Panc1 (cell line): ENCODE results near the gene ERF. TPM values are rescaled to one million over a fixed set of nuclear protein-coding genes. Genes with fewer than 3 reads are reported as not detected.

Experiments used
- ATAC-seq: fragments of 200-7000 bp; cut with Tn5 transposase; 2 replicates; pipeline ENCODE4 v1.9.1; 2020; ENCODE audit warnings: mild to moderate bottlenecking, moderate library complexity
- BruUV-seq: library from RNA; stranded (reverse); fragments of 400-500 nt; replicated peaks from 2 replicates; lab custom pipeline; 2021; lab: Mats Ljungman, UMichigan
- CTCF ChIA-PET: fragments of 300-600 bp; sonication (Branson Sonifier 250); formaldehyde crosslinking; loops from one replicate; lab custom pipeline; 2022; ENCODE audit warnings: antibody characterized with exemption; lab: Charles Lee
- POLR2A ChIA-PET: fragments of 300-600 bp; sonication (Branson Sonifier 250); formaldehyde crosslinking; loops from one replicate; lab custom pipeline; 2022; ENCODE audit warnings: antibody characterized with exemption; lab: Charles Lee
- DNase-seq: peaks from one replicate; pipeline ENCODE4 v3.0.0-alpha.2; 2010; ENCODE audit warnings: low read depth, low spot score
- H3K27ac ChIP-seq: 2 replicates; pipeline ENCODE4 v1.5.1; 2011; ENCODE audit warnings: mild to moderate bottlenecking, low read length, inconsistent platforms
- H3K27me3 ChIP-seq: fragments of 200-500 bp; sonication (Bioruptor generic); 2 replicates; pipeline ENCODE4 v1.6.0; 2014; ENCODE audit warnings: low read length, inconsistent platforms; ENCODE audit not compliant: control insufficient read depth, insufficient read depth
- H3K36me3 ChIP-seq: fragments of 200-500 bp; sonication (Bioruptor generic); 2 replicates; pipeline ENCODE4 v1.5.1; 2014; ENCODE audit warnings: inconsistent platforms, mild to moderate bottlenecking, low read length, moderate library complexity; ENCODE audit not compliant: control insufficient read depth, insufficient read depth
- H3K4me1 ChIP-seq: 2 replicates; pipeline ENCODE4 v1.5.1; 2011; ENCODE audit warnings: inconsistent platforms, mild to moderate bottlenecking, low read length, moderate library complexity; ENCODE audit not compliant: control insufficient read depth, insufficient read depth
- H3K4me3 ChIP-seq, 2 experiments: 2 replicates each; pipeline ENCODE4 v1.5.1; 2011 to 2012; ENCODE audit warnings: low read depth in 2 of 2, low read length in 2 of 2, mild to moderate bottlenecking in 2 of 2, inconsistent platforms in 1 of 2, moderate library complexity in 1 of 2
- H3K9me3 ChIP-seq: fragments of 200-500 bp; sonication (Bioruptor generic); 2 replicates; pipeline ENCODE4 v1.5.1; 2014; ENCODE audit warnings: low read depth, mild to moderate bottlenecking, inconsistent platforms, low read length, moderate library complexity; ENCODE audit not compliant: control insufficient read depth, insufficient read depth
- CTCF ChIP-seq: fragments of 450-650 bp; IDR thresholded peaks from 2 replicates; pipeline ENCODE4 v1.5.1; 2017; ENCODE audit warnings: mild to moderate bottlenecking
- POLR2AphosphoS5 ChIP-seq: IDR thresholded peaks from 2 replicates; pipeline ENCODE4 v1.6.1; 2012; ENCODE audit warnings: mild to moderate bottlenecking, low read depth, low read length, moderate library complexity
- SIN3A ChIP-seq: IDR thresholded peaks from 2 replicates; pipeline ENCODE4 v1.6.1; 2012; ENCODE audit warnings: low read depth, mild to moderate bottlenecking, low read length, moderate library complexity, borderline replicate concordance; ENCODE audit not compliant: insufficient read depth
- TCF7L2 ChIP-seq: IDR thresholded peaks from 2 replicates; pipeline ENCODE4 v1.6.1; 2011; ENCODE audit warnings: mild to moderate bottlenecking, low read depth, low read length, inconsistent platforms
- in situ Hi-C: cut with HindIII; loops from 2 replicates; pipeline ENCODE4 v1.10.0; 2016; ENCODE audit warnings: low sequenced_read_pairs, low pct_unique_long_range_greater_than_20kb
- intact Hi-C: fragments of 100-400 bp; cut with micrococcal nuclease; formaldehyde crosslinking; loops from one replicate; pipeline ENCODE4 v1.10.0; 2022; ENCODE audit not compliant: unreplicated experiment
- total RNA-seq: library from RNA; stranded (reverse); gene quantifications from one replicate; pipeline ENCODE4 v1.2.1, GENCODE V29; 2021; ENCODE audit not compliant: unreplicated experiment
- TF ChIP-seq, protein P1 (sequence below), 2 experiments: IDR thresholded peaks; 2 replicates each; pipeline ENCODE4 v1.6.1; 2011 to 2012; ENCODE audit warnings: low read depth in 2 of 2, control low read depth in 1 of 2, low read length in 1 of 2, mild to moderate bottlenecking in 1 of 2, moderate library complexity in 1 of 2; ENCODE audit not compliant: insufficient read depth in 1 of 2

The ERF gene
- total RNA-seq, 1 experiment from 2014 or later: 85.7 TPM

DNA sequence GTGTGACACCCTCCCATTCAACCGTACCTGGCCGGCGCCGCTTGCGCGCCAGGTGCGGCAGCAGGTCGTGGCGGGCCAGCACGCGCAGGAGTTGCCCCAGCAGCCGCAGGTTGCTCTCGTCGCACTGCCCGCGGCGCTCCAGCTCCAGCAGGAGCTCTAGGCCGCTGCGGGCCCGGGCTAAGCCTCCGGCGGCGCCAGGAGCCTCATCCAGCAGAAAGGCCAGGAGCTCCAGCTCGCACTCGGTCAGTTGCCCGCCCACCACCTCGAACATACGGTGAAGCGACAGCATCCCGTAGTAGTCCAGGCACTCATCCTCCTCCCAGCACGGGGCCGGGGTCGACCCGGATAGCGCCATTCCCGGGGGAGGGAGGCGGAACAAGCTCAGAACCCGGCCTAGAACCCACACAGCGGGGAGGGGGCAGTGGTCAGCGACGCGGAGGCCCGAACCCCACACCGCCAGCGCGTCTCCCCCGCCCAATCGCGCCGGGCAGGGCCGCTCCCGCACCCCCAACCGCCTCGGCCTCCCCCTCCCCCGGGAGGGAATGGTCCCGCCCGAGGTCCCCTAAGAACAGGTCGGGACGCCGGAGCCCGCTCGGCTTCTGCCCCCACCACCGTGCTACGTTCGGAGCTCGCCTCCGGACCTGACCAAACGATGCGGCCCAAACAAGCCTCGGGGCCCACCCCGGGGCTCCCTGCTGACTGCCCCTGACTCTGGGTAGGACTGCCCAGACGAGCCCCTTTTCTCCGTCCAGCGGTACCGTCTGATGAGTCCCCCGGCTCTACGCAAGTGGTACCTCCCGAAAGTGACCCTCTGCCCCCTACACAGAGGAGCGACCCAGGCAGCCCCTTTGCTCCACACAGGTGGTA, 38.0 kb downstream of the ERF start:
- peak overlapping the region; percentile 77 for H3K27ac ChIP-seq
- in situ Hi-C loops: no loop called here
- intact Hi-C loops: no loop called here
- ATAC-seq (peak; percentile 42), DNase-seq (no peak)
- CTCF ChIA-PET: no interaction called here
- no TSS peak for BruUV-seq
- no peaks in the 10 kb centered on the region for H3K9me3 ChIP-seq
- POLR2A ChIA-PET: interaction anchor here (0.7 kb wide), 1 partner anchor 26 kb away, joined by 3 read pairs; no protein-coding TSS in a partner anchor
- TF ChIP-seq, protein P1, sequence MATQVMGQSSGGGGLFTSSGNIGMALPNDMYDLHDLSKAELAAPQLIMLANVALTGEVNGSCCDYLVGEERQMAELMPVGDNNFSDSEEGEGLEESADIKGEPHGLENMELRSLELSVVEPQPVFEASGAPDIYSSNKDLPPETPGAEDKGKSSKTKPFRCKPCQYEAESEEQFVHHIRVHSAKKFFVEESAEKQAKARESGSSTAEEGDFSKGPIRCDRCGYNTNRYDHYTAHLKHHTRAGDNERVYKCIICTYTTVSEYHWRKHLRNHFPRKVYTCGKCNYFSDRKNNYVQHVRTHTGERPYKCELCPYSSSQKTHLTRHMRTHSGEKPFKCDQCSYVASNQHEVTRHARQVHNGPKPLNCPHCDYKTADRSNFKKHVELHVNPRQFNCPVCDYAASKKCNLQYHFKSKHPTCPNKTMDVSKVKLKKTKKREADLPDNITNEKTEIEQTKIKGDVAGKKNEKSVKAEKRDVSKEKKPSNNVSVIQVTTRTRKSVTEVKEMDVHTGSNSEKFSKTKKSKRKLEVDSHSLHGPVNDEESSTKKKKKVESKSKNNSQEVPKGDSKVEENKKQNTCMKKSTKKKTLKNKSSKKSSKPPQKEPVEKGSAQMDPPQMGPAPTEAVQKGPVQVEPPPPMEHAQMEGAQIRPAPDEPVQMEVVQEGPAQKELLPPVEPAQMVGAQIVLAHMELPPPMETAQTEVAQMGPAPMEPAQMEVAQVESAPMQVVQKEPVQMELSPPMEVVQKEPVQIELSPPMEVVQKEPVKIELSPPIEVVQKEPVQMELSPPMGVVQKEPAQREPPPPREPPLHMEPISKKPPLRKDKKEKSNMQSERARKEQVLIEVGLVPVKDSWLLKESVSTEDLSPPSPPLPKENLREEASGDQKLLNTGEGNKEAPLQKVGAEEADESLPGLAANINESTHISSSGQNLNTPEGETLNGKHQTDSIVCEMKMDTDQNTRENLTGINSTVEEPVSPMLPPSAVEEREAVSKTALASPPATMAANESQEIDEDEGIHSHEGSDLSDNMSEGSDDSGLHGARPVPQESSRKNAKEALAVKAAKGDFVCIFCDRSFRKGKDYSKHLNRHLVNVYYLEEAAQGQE (IDR thresholded peaks at IDR 0.05; ENCODE audit: insufficient read depth in 1 of 2, low read depth in 2 of 2, low read length in 1 of 2): no peak
- TF ChIP-seq POLR2AphosphoS5 (no peak), SIN3A (no peak)
- peak overlapping the region; percentile 73 to 92 for H3K4me3 ChIP-seq
- H3K36me3 ChIP-seq: peaks cover 6% of the 10 kb centered on the region
- H3K4me1 ChIP-seq: peaks cover 8% of the 10 kb centered on the region; the same call in 1 of the 2 replicates
- H3K27me3 ChIP-seq: no peaks in the 10 kb centered on the region

DNA sequence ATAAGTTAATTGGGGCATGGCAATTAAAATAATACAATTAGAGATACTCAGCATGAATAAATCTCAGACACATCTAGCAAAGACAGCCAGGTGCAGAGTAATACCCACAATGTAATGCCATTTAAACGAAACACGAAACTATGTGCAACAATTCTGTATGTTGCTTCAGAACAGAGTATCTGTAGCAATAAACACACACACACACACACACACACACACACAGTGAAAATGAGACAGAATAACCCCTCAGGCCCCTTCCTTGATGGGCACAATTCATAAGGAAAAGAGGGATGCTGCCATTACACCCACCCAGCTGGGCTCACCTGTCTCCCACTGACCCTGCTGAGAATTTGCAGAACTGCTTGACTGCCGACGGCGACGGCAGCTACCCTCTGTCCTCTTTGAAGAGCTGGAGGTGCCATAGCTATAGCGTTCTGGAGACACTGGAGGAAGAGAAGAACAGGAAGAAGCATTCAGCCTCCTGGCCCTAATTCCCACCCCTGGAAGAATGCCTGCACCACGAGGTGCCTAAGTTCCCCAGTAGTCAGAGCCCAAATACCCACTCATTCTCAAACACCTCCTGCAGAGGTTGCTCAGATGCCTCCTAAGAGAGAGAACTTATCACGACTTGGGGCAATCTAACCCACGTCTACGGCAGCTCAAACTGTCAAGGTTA, 40.0 kb downstream of the ERF start:
- no peak for DNase-seq
- ATAC-seq: no peak
- peaks cover 8% of the 10 kb centered on the region; the same call in 1 of the 2 replicates for H3K4me1 ChIP-seq
- TF ChIP-seq SIN3A (no peak), CTCF (no peak), TCF7L2 (no peak), POLR2AphosphoS5 (no peak)
- TF ChIP-seq, protein P1 (IDR thresholded peaks at IDR 0.05; ENCODE audit: insufficient read depth in 1 of 2, low read depth in 2 of 2, low read length in 1 of 2): no peak
- H3K27me3 ChIP-seq: no peaks in the 10 kb centered on the region
- no peak overlapping the region for H3K4me3 ChIP-seq
- H3K27ac ChIP-seq: no peak overlapping the region
- H3K36me3 ChIP-seq: no peaks in the 10 kb centered on the region; the same call in none of the 2 replicates
- intact Hi-C loops: no loop called here
- BruUV-seq: no TSS peak
- ChIA-PET POLR2A (no interaction called here), CTCF (no interaction called here)
- H3K9me3 ChIP-seq: no peaks in the 10 kb centered on the region
- in situ Hi-C loops: no loop called here
